DMS153 (cell line): ENCODE results near the gene GIT2.
"Not testable (repeated sequence)": the region's sequence is repeated elsewhere in the genome, so short reads cannot be mapped to it uniquely, and the experiment has no call there.

Experiments used
- DNase-seq: peaks from one replicate; lab custom pipeline; 2025; lab: John Stamatoyannopoulos, UW

Gene GIT2

GRCh38 chr12:109946505-109946904 is 49.7 kb downstream of the GIT2 start:
- DNase-seq: no peak

- DNase-seq: no peak
Observed at GRCh38 chr12:109944561-109945359, 51.4 kb downstream of the GIT2 start.

- DNase-seq: no peak
Observed at GRCh38 chr12:109943811-109944210, 52.4 kb downstream of the GIT2 start.

GRCh38 chr12:109940339-109940923 is 55.7 kb downstream of the GIT2 start:
- DNase-seq: no peak

- no peak for DNase-seq
Observed at GRCh38 chr12:109939504-109939903, 56.7 kb downstream of the GIT2 start.

- DNase-seq: no peak
Observed at GRCh38 chr12:109938947-109939346, 57.2 kb downstream of the GIT2 start.

- no peak for DNase-seq
Observed at GRCh38 chr12:109937371-109937770, 58.8 kb downstream of the GIT2 start.

- DNase-seq: no peak
Observed at GRCh38 chr12:109934026-109934425, 62.1 kb downstream of the GIT2 start.

GRCh38 chr12:109932878-109933503 is 63.2 kb downstream of the GIT2 start:
- no peak for DNase-seq

- DNase-seq: no peak
Observed at GRCh38 chr12:109931143-109931542, 65.0 kb downstream of the GIT2 start.

GRCh38 chr12:109930028-109930800 is 66.0 kb downstream of the GIT2 start:
- DNase-seq: no peak

- DNase-seq: not testable (repeated sequence)
Observed at GRCh38 chr12:109929326-109929725, 66.8 kb downstream of the GIT2 start.

- no peak for DNase-seq
Observed at GRCh38 chr12:109928058-109928656, 68.0 kb downstream of the GIT2 start.

- no peak for DNase-seq
Observed at GRCh38 chr12:109927622-109928021, 68.5 kb downstream of the GIT2 start.

GRCh38 chr12:109926488-109927210 is 69.5 kb downstream of the GIT2 start:
- DNase-seq: no peak

GRCh38 chr12:109926016-109926415 is 70.2 kb downstream of the GIT2 start:
- DNase-seq: no peak

GRCh38 chr12:109925185-109925840 is 70.9 kb downstream of the GIT2 start:
- DNase-seq: no peak

GRCh38 chr12:109923481-109924245 is 72.5 kb downstream of the GIT2 start:
- no peak for DNase-seq

- DNase-seq: no peak
Observed at GRCh38 chr12:109923038-109923437, 73.1 kb downstream of the GIT2 start.

- no peak for DNase-seq
Observed at GRCh38 chr12:109921982-109922381, 74.2 kb downstream of the GIT2 start.
